ENCODE results near the gene TRIML2.

Gene TRIML2

GRCh38 chr4:188147176-188147575, 37.8 kb upstream of the TRIML2 start:
- TF ChIP-seq ZNF8 (CRISPR knock-in tag; IDR thresholded peaks at IDR 0.05) (no peak), SNAI2 (CRISPR knock-in tag; IDR thresholded peaks at IDR 0.05) (no peak), OSR1 (CRISPR knock-in tag; IDR thresholded peaks at IDR 0.05) (no peak), ESRRG (CRISPR knock-in tag; IDR thresholded peaks at IDR 0.05) (no peak), RARB (CRISPR knock-in tag; IDR thresholded peaks at IDR 0.05) (no peak)
- ATAC-seq, result no peak

GRCh38 chr4:188146618-188147017, 37.2 kb upstream of the TRIML2 start:
- ATAC-seq, result no peak
- no peak for TF ChIP-seq ZNF70 (CRISPR knock-in tag; IDR thresholded peaks at IDR 0.05)
- TF ChIP-seq ZFP30 (CRISPR knock-in tag; IDR thresholded peaks at IDR 0.05), result no peak
- TF ChIP-seq ZNF565 (CRISPR knock-in tag; conservative IDR thresholded peaks at IDR 0.05; ENCODE audit: low read depth), result no peak
- no peak for TF ChIP-seq PATZ1 (CRISPR knock-in tag; IDR thresholded peaks at IDR 0.05; ENCODE audit: borderline replicate concordance)
- no peak for TF ChIP-seq PPARA (CRISPR knock-in tag; IDR thresholded peaks at IDR 0.05; ENCODE audit: borderline replicate concordance)
- TF ChIP-seq BACH2 (CRISPR knock-in tag; IDR thresholded peaks at IDR 0.05; ENCODE audit: borderline replicate concordance), result no peak
- TF ChIP-seq ESRRG (CRISPR knock-in tag; IDR thresholded peaks at IDR 0.05), result no peak
- TF ChIP-seq OSR1 (CRISPR knock-in tag; IDR thresholded peaks at IDR 0.05), result no peak
- no peak for TF ChIP-seq ZNF8 (CRISPR knock-in tag; IDR thresholded peaks at IDR 0.05)
- TF ChIP-seq TOX (CRISPR knock-in tag; IDR thresholded peaks at IDR 0.05; ENCODE audit: borderline replicate concordance), result no peak
- TF ChIP-seq ZC3H10 (CRISPR knock-in tag; IDR thresholded peaks at IDR 0.05), result no peak
- TF ChIP-seq TSHZ2 (CRISPR knock-in tag; IDR thresholded peaks at IDR 0.05), result no peak
- TF ChIP-seq POU6F1 (CRISPR knock-in tag; IDR thresholded peaks at IDR 0.05; ENCODE audit: borderline replicate concordance, low read depth), result no peak
- TF ChIP-seq ZFP3 (CRISPR knock-in tag; IDR thresholded peaks at IDR 0.05), result no peak

- no peak for TF ChIP-seq PATZ1 (CRISPR knock-in tag; IDR thresholded peaks at IDR 0.05; ENCODE audit: borderline replicate concordance)
- no peak for ATAC-seq
Measured at GRCh38 chr4:188145601-188146000, 36.2 kb upstream of the TRIML2 start.

GRCh38 chr4:188143731-188144130, 34.3 kb upstream of the TRIML2 start:
- no peak for ATAC-seq
- TF ChIP-seq SNAI2 (CRISPR knock-in tag; IDR thresholded peaks at IDR 0.05) (no peak), PATZ1 (CRISPR knock-in tag; IDR thresholded peaks at IDR 0.05; ENCODE audit: borderline replicate concordance) (no peak), ZNF565 (CRISPR knock-in tag; conservative IDR thresholded peaks at IDR 0.05; ENCODE audit: low read depth) (no peak), TCF4 (CRISPR knock-in tag; IDR thresholded peaks at IDR 0.05; ENCODE audit: borderline replicate concordance) (no peak), CSRNP3 (CRISPR knock-in tag; IDR thresholded peaks at IDR 0.05) (no peak), POU6F1 (CRISPR knock-in tag; IDR thresholded peaks at IDR 0.05; ENCODE audit: borderline replicate concordance, low read depth) (no peak), CREB5 (CRISPR knock-in tag; IDR thresholded peaks at IDR 0.05; ENCODE audit: low read depth) (no peak)
